Testis (tissue), 3 donors: Measurements from ENCODE around the gene CROCC. TPM values are rescaled to one million over a fixed set of nuclear protein-coding genes. Genes with fewer than 3 reads are reported as not detected.

Experiments used
- DNase-seq: peaks from one replicate; pipeline ENCODE4 v3.0.0-alpha.2; 2019
- H3K27ac ChIP-seq, 2 donors: fragments of 200-600 bp; sonication (generic); one replicate each; pipeline ENCODE4 v1.5.1; 2019
- H3K27me3 ChIP-seq: fragments of 200-600 bp; sonication (generic); one replicate; pipeline ENCODE4 v1.5.1; 2019
- H3K36me3 ChIP-seq: fragments of 200-600 bp; sonication (generic); one replicate; pipeline ENCODE4 v1.5.1; 2017; ENCODE audit warnings: low read depth; ENCODE audit errors: missing control alignments
- H3K4me1 ChIP-seq: fragments of 200-600 bp; sonication (generic); one replicate; pipeline ENCODE4 v1.5.1; 2019
- H3K4me3 ChIP-seq, 2 donors: fragments of 200-600 bp; sonication (generic); one replicate each; pipeline ENCODE4 v1.5.1; 2017 to 2019
- H3K9me3 ChIP-seq: fragments of 200-600 bp; sonication (generic); one replicate; pipeline ENCODE4 v1.5.1; 2017
- POLR2A ChIP-seq: fragments of 450-650 bp; IDR thresholded peaks from one replicate; pipeline ENCODE4 v1.6.1; 2017; ENCODE audit warnings: antibody characterized with exemption, mild to moderate bottlenecking, moderate library complexity
- WGBS, 2 donors: methylation state at CpG; one replicate each; pipeline ENCODE4 v1.1.5; 2018; 5-methylcytosine and 5-hydroxymethylcytosine counted together
- intact Hi-C: fragments of 100-400 bp; cut with DNase I; formaldehyde crosslinking; loops from one replicate; pipeline ENCODE4 v1.15.1; 2023; ENCODE audit warnings: low total_unique reads
- polyA plus RNA-seq: library from polyadenylated mRNA; stranded (reverse); fragments of 350-450 nt; fragmentation: Illumina TruSeq; extraction: RNeasy Lipid Tissue Mini Kit (QIAGEN cat#74804); gene quantifications from one replicate; pipeline ENCODE4 v1.2.3, GENCODE V29; 2014; ENCODE audit warnings: low read depth, low replicate concordance; ENCODE audit not compliant: insufficient read depth
- total RNA-seq, 2 donors: library from RNA; depleted of rRNA; stranded (reverse); fragments of >200 nt; gene quantifications; one replicate each; pipeline ENCODE4 v1.2.3, GENCODE V29; 2016
- TF ChIP-seq, protein P1 (sequence below), 3 experiments: fragments of 450-650 bp in 2 of 3; fragments of 200-600 bp in 1 of 3; sonication (generic) in 1 of 3; IDR thresholded peaks; one replicate each; pipeline ENCODE4 v1.5.1; 2016 to 2019; ENCODE audit warnings: antibody characterized with exemption in 3 of 3, mild to moderate bottlenecking in 2 of 3, moderate library complexity in 1 of 3

The CROCC gene
- total and polyA plus RNA-seq, 3 donors from 2014 or later: 18.8 to 49.2 (median 49.1) TPM

DNA sequence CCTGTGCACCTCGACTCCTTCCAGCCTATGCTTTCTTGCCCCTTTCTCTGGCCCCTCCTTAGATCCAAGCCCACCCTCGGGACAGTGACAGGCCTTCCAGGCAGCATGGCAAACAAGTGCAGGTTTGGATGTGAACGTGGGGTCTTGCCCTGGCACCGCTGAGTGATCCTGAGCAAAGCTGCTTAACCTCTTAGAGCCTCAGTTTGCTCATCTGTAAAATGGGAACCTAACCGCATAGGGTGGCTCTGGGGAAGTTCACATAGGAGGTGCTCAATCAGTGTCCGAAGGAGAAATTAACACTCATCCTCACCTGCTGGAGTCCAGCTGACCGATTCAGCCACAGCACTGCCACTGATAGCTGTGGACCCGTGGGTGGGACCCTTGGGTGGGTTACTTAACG is 51.5 kb downstream of the CROCC start:
- WGBS, 2 donors: 82 to 95% methylated on average over 9 of the region's 9 CpGs
- no peak overlapping the region for H3K27ac ChIP-seq
- H3K4me1 ChIP-seq: peaks cover 5% of the 10 kb centered on the region
- intact Hi-C loops: no loop called here
- DNase-seq: no peak
- H3K36me3 ChIP-seq: no peaks in the 10 kb centered on the region
- H3K27me3 ChIP-seq: no peaks in the 10 kb centered on the region
- no peak overlapping the region for H3K4me3 ChIP-seq
- TF ChIP-seq, protein P1, sequence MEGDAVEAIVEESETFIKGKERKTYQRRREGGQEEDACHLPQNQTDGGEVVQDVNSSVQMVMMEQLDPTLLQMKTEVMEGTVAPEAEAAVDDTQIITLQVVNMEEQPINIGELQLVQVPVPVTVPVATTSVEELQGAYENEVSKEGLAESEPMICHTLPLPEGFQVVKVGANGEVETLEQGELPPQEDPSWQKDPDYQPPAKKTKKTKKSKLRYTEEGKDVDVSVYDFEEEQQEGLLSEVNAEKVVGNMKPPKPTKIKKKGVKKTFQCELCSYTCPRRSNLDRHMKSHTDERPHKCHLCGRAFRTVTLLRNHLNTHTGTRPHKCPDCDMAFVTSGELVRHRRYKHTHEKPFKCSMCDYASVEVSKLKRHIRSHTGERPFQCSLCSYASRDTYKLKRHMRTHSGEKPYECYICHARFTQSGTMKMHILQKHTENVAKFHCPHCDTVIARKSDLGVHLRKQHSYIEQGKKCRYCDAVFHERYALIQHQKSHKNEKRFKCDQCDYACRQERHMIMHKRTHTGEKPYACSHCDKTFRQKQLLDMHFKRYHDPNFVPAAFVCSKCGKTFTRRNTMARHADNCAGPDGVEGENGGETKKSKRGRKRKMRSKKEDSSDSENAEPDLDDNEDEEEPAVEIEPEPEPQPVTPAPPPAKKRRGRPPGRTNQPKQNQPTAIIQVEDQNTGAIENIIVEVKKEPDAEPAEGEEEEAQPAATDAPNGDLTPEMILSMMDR (IDR thresholded peaks at IDR 0.05): no peak
- TF ChIP-seq POLR2A: no peak
- H3K9me3 ChIP-seq: no peaks in the 10 kb centered on the region

DNA sequence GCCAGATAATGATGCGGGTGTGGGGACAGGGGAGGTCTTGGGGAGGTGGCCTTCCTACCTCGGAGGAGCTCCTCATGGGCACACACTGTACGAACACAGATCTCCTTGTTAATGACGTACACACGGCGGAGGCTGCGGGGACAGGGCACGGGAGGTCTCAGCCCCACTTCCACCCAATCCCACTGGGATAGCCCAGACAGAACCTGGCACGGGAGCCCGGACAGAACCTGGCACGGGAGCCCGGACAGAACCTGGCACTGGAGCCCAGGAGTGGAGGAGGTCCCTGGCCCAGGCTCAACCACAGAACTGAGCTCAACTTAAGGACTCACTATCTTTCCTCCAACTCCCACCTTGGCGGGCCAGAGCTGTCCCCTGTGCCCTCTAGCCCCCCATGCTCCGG is 53.5 kb downstream of the CROCC start:
- Histone ChIP-seq H3K27me3 (no peaks in the 10 kb centered on the region), H3K4me3 (no peak overlapping the region), H3K9me3 (no peaks in the 10 kb centered on the region), H3K4me1 (peaks cover 5% of the 10 kb centered on the region), H3K27ac (no peak overlapping the region), H3K36me3 (no peaks in the 10 kb centered on the region)
- no peak for DNase-seq
- 59 to 76% methylated on average over 10 to 14 of the region's 14 CpGs for WGBS, 2 donors
- intact Hi-C loops: no loop called here
- TF ChIP-seq, protein P1 (IDR thresholded peaks at IDR 0.05): no peak
- no peak for TF ChIP-seq POLR2A

DNA sequence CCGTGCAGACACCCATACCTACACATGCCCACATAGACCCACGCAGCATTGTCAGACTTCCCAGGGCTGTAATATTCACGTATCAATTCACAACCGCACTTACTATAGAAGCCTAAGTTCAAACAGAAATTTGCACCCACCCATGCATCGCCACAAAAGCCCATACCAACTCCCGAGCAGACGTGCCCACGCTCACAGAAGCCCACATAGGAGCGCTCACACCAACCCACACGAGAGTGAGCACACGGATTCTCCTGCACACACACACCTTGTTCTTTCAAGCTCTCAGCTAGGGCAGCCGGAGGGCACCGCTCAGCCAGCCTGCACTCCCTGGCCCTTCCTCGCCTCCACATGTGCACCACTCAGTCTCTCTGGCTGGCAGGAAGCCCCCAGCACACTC is 54.1 kb downstream of the CROCC start:
- TF ChIP-seq, protein P1 (IDR thresholded peaks at IDR 0.05): no peak
- TF ChIP-seq POLR2A: no peak
- intact Hi-C loops: no loop called here
- 88 to 91% methylated on average over 9 to 14 of the region's 14 CpGs for WGBS, 2 donors
- Histone ChIP-seq H3K36me3 (no peaks in the 10 kb centered on the region), H3K27me3 (no peaks in the 10 kb centered on the region), H3K27ac (no peak overlapping the region), H3K9me3 (no peaks in the 10 kb centered on the region), H3K4me1 (peaks cover 5% of the 10 kb centered on the region), H3K4me3 (no peak overlapping the region)
- no peak for DNase-seq

DNA sequence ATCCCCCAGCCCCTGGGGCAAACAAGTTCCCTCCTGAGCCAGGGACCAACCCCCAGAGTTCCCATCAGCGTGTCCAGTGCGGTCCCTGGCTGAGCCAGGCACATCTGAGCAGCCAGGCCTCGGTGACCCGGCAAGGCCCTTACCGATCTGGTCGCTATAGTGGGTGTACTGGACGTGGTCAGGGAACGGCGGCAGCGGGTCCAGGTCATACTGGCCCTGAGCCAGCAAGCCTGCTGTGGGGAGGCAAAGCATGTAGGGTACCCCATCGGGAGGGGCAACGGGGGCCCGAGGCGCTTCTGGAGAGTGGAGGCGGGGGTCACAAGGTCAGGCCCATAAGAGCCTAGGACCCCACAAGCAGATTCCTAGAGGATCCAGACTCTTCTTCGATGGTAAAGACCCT is 55.2 kb downstream of the CROCC start:
- no peak for TF ChIP-seq POLR2A
- TF ChIP-seq, protein P1 (IDR thresholded peaks at IDR 0.05): no peak
- intact Hi-C loops: no loop called here
- H3K27ac ChIP-seq: no peak overlapping the region
- H3K36me3 ChIP-seq: no peaks in the 10 kb centered on the region
- no peaks in the 10 kb centered on the region for H3K9me3 ChIP-seq
- no peaks in the 10 kb centered on the region for H3K27me3 ChIP-seq
- peaks cover 1% of the 10 kb centered on the region for H3K4me1 ChIP-seq
- WGBS, 2 donors: 84 to 85% methylated on average over 13 to 16 of the region's 16 CpGs
- no peak overlapping the region for H3K4me3 ChIP-seq
- no peak for DNase-seq

DNA sequence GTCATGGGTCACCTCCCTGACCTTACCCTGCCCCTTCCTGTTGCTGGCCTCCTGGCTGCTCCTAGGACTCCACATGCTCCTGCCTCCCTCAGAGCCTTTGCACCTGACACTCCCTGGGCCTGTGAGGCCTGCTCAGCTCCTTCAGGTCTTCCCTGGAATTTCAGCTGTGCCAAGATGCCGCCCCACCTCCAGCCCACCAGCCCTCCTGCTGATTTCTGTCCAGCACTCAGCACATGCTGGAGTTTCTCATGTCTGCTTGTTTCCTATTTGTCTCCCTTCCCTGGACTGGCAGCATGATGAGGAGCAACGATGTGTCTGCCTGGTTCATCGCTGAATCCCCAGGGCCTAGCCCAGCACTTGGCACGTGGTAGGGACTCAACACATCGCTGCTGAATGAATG is 55.6 kb downstream of the CROCC start:
- intact Hi-C loops: no loop called here
- 93% methylated on average over 5 of the region's 5 CpGs for WGBS, 2 donors

More for the DNA sequence above, 55.6 kb downstream of the CROCC start:
- Histone ChIP-seq H3K4me3 (no peak overlapping the region), H3K27me3 (no peaks in the 10 kb centered on the region), H3K36me3 (no peaks in the 10 kb centered on the region), H3K27ac (no peak overlapping the region), H3K4me1 (no peaks in the 10 kb centered on the region), H3K9me3 (no peaks in the 10 kb centered on the region)
- DNase-seq: no peak
- no peak for TF ChIP-seq POLR2A
- TF ChIP-seq, protein P1 (IDR thresholded peaks at IDR 0.05): no peak
